Activated CD4-positive, CD25-positive, alpha-beta regulatory T cell treated with anti-CD3 and anti-CD28 coated beads, Interleukin-2, amount 50 U/mL, for 16 hours (primary cell): Measurements from ENCODE around the gene NAB2.
A peak's percentile ranks its signal among the peaks of the same experiment; 100 is the strongest.
"Not testable (repeated sequence)": the region's sequence is repeated elsewhere in the genome, so short reads cannot be mapped to it uniquely, and the experiment has no call there.

Experiments
- DNase-seq: peaks from one replicate; pipeline ENCODE4 v3.0.0-alpha.2; 2020; ENCODE audit warnings: low read depth, low spot score

The NAB2 gene

GRCh38 chr12:57088354-57089270 lies at the start of gene NAB2:
TSS of gene NAB2 (plus strand) at chr12:57089114. CDS start at chr12:57089272, 158 bp downstream.
- peak; percentile 75 for DNase-seq

GRCh38 chr12:57040211-57040610 lies 48.7 kb upstream of the NAB2 start:
- DNase-seq = no peak

- no peak for DNase-seq
Measured at GRCh38 chr12:57040750-57041149, 48.2 kb upstream of the NAB2 start.

GRCh38 chr12:57042695-57043094 lies 46.2 kb upstream of the NAB2 start:
- no peak for DNase-seq

- no peak for DNase-seq
Measured at GRCh38 chr12:57044468-57044867, 44.4 kb upstream of the NAB2 start.

GRCh38 chr12:57044889-57045288 lies 44.0 kb upstream of the NAB2 start:
- DNase-seq = no peak

GRCh38 chr12:57046086-57046791 lies 42.7 kb upstream of the NAB2 start:
- DNase-seq = no peak

- no peak for DNase-seq
Measured at GRCh38 chr12:57046947-57047890, 41.7 kb upstream of the NAB2 start.

GRCh38 chr12:57047981-57048380 lies 40.9 kb upstream of the NAB2 start:
- DNase-seq = no peak

GRCh38 chr12:57048423-57049118 lies 40.3 kb upstream of the NAB2 start:
- no peak for DNase-seq

GRCh38 chr12:57049119-57049446 lies 39.8 kb upstream of the NAB2 start:
- DNase-seq = no peak

- no peak for DNase-seq
Measured at GRCh38 chr12:57049890-57050289, 39.0 kb upstream of the NAB2 start, which contains the start of gene MYO1A. TSS of gene MYO1A (minus strand) at chr12:57050129. CDS start at chr12:57048323, 1,806 bp downstream.

GRCh38 chr12:57051011-57051410 lies 37.9 kb upstream of the NAB2 start:
- DNase-seq = no peak

- DNase-seq = not testable (repeated sequence)
Measured at GRCh38 chr12:57053146-57053545, 35.8 kb upstream of the NAB2 start.

- DNase-seq = not testable (repeated sequence)
Measured at GRCh38 chr12:57053901-57054300, 35.0 kb upstream of the NAB2 start.

- no peak for DNase-seq
Measured at GRCh38 chr12:57055824-57056223, 33.1 kb upstream of the NAB2 start.

- no peak for DNase-seq
Measured at GRCh38 chr12:57057067-57057751, 31.7 kb upstream of the NAB2 start.

GRCh38 chr12:57058454-57058853 lies 30.5 kb upstream of the NAB2 start:
- no peak for DNase-seq

- peak; percentile 43 for DNase-seq
Measured at GRCh38 chr12:57063991-57064685, 24.8 kb upstream of the NAB2 start.

GRCh38 chr12:57066245-57066644 lies 22.7 kb upstream of the NAB2 start:
- DNase-seq = no peak
